WTC11 (cell line): ENCODE data around the gene SH3RF2. TPM values are rescaled to one million over a fixed set of nuclear protein-coding genes. Genes with fewer than 3 reads are reported as not detected.

Source experiments
- ATAC-seq: fragments of 200-7000 bp; cut with Tn5 transposase; 2 replicates; pipeline ENCODE4 v1.10.0; 2021; ENCODE audit warnings: mild to moderate bottlenecking, moderate library complexity
- CTCF ChIA-PET: fragments of 300-600 bp; sonication (Branson Sonifier 250); formaldehyde crosslinking; loops from one replicate; lab custom pipeline; 2021; ENCODE audit warnings: antibody characterized with exemption; lab: Charles Lee
- POLR2A ChIA-PET: fragments of 350-600 bp; sonication (Branson Sonifier 250); formaldehyde crosslinking; loops from one replicate; lab custom pipeline; 2021; ENCODE audit warnings: antibody characterized with exemption; lab: Charles Lee
- DNase-seq: peaks from one replicate; pipeline ENCODE4 v3.0.0; 2021; ENCODE audit warnings: low spot score
- H3K27ac Mint-ChIP-seq: 2 replicates; pipeline ENCODE4 v1.8.0; 2021; ENCODE audit warnings: mixed read lengths
- H3K27me3 Mint-ChIP-seq: 2 replicates; pipeline ENCODE4 v1.8.0; 2021; ENCODE audit warnings: low read depth, mild to moderate bottlenecking, moderate library complexity, mixed read lengths
- H3K36me3 Mint-ChIP-seq: 2 replicates; pipeline ENCODE4 v1.8.0; 2021; ENCODE audit warnings: mixed read lengths
- H3K4me1 Mint-ChIP-seq: 2 replicates; pipeline ENCODE4 v1.8.0; 2022; ENCODE audit warnings: mixed read lengths
- H3K4me3 Mint-ChIP-seq: 2 replicates; pipeline ENCODE4 v1.8.0; 2021; ENCODE audit warnings: mild to moderate bottlenecking, moderate library complexity, mixed read lengths
- H3K9me3 Mint-ChIP-seq: 2 replicates; pipeline ENCODE4 v1.8.0; 2021; ENCODE audit warnings: mixed read lengths
- AFF4 ChIP-seq: sonication (generic); formaldehyde crosslinking; IDR thresholded peaks from 2 replicates; pipeline ENCODE4 v1.8.1; 2023; ENCODE audit warnings: mild to moderate bottlenecking, missing genetic modification reagents, borderline replicate concordance
- ATF6 ChIP-seq: sonication (generic); formaldehyde crosslinking; IDR thresholded peaks from 2 replicates; pipeline ENCODE4 v1.8.1; 2023; ENCODE audit warnings: mild to moderate bottlenecking, missing genetic modification reagents
- CBFB ChIP-seq: sonication (generic); formaldehyde crosslinking; IDR thresholded peaks from 2 replicates; pipeline ENCODE4 v1.8.1; 2022; ENCODE audit warnings: mild to moderate bottlenecking, low read depth, missing genetic modification reagents
- CDX4 ChIP-seq: fragments of 250-450 bp; sonication (Bioruptor Pico); IDR thresholded peaks from 2 replicates; pipeline ENCODE4 v1.9.0; 2021; ENCODE audit warnings: moderate library complexity, mild to moderate bottlenecking, inconsistent platforms, borderline replicate concordance
- CREB1 ChIP-seq: sonication (generic); formaldehyde crosslinking; IDR thresholded peaks from 2 replicates; pipeline ENCODE4 v1.8.0; 2023; ENCODE audit warnings: mild to moderate bottlenecking, missing genetic modification reagents
- E2F4 ChIP-seq: sonication (generic); formaldehyde crosslinking; IDR thresholded peaks from 2 replicates; pipeline ENCODE4 v1.8.1; 2022; ENCODE audit warnings: low read depth, mild to moderate bottlenecking, moderate library complexity, missing genetic modification reagents, borderline replicate concordance
- E2F5 ChIP-seq: sonication (generic); formaldehyde crosslinking; IDR thresholded peaks from 2 replicates; pipeline ENCODE4 v1.8.1; 2022; ENCODE audit warnings: mild to moderate bottlenecking, moderate library complexity, missing genetic modification reagents
- ELF4 ChIP-seq: sonication (generic); formaldehyde crosslinking; IDR thresholded peaks from 2 replicates; pipeline ENCODE4 v1.8.1; 2022; ENCODE audit warnings: low read depth, mild to moderate bottlenecking, moderate library complexity, missing genetic modification reagents
- FOXP1 ChIP-seq: sonication (generic); formaldehyde crosslinking; IDR thresholded peaks from 2 replicates; pipeline ENCODE4 v1.8.0; 2022; ENCODE audit warnings: missing genetic modification reagents, mild to moderate bottlenecking, moderate library complexity, borderline replicate concordance
- HMGA2 ChIP-seq: fragments of 250-450 bp; sonication (Bioruptor Pico); IDR thresholded peaks from 2 replicates; pipeline ENCODE4 v1.4.0; 2021; ENCODE audit warnings: mild to moderate bottlenecking, moderate library complexity
- IRF1 ChIP-seq: sonication (generic); formaldehyde crosslinking; IDR thresholded peaks from 2 replicates; pipeline ENCODE4 v1.8.0; 2023; ENCODE audit warnings: missing genetic modification reagents
- MYBL2 ChIP-seq: sonication (generic); formaldehyde crosslinking; IDR thresholded peaks from 2 replicates; pipeline ENCODE4 v1.8.1; 2023; ENCODE audit warnings: mild to moderate bottlenecking, moderate library complexity, missing genetic modification reagents
- NFATC4 ChIP-seq: fragments of 250-450 bp; sonication (Bioruptor Pico); IDR thresholded peaks from 2 replicates; pipeline ENCODE4 v1.9.0; 2021; ENCODE audit warnings: mild to moderate bottlenecking
- NR2C2 ChIP-seq: sonication (generic); formaldehyde crosslinking; IDR thresholded peaks from 2 replicates; pipeline ENCODE4 v1.8.0; 2022; ENCODE audit warnings: mild to moderate bottlenecking, missing genetic modification reagents
- SOX15 ChIP-seq: fragments of 250-450 bp; sonication (Bioruptor Pico); IDR thresholded peaks from 2 replicates; pipeline ENCODE4 v1.9.0; 2021; ENCODE audit warnings: mild to moderate bottlenecking
- USF2 ChIP-seq: sonication (generic); formaldehyde crosslinking; IDR thresholded peaks from 2 replicates; pipeline ENCODE4 v1.8.1; 2023; ENCODE audit warnings: mild to moderate bottlenecking, missing genetic modification reagents, moderate library complexity
- ZNF121 ChIP-seq: sonication (generic); formaldehyde crosslinking; IDR thresholded peaks from 2 replicates; pipeline ENCODE4 v1.8.0; 2023; ENCODE audit warnings: missing genetic modification reagents
- ZNF281 ChIP-seq: sonication (generic); formaldehyde crosslinking; IDR thresholded peaks from 2 replicates; pipeline ENCODE4 v1.8.0; 2023; ENCODE audit warnings: mild to moderate bottlenecking, missing genetic modification reagents
- ZNF423 ChIP-seq: fragments of 250-450 bp; sonication (Bioruptor Pico); IDR thresholded peaks from 2 replicates; pipeline ENCODE4 v2.1.2; 2022; ENCODE audit warnings: mild to moderate bottlenecking, moderate library complexity
- total RNA-seq: library from RNA; stranded (reverse); gene quantifications from 3 replicates; pipeline ENCODE4 v1.2.3, GENCODE V29; 2021

The SH3RF2 gene
- total RNA-seq, 1 experiment from 2014 or later: 0.83 TPM

GRCh38 chr5:145922059-145922458, 14.3 kb upstream of the SH3RF2 start:
- POLR2A ChIA-PET: no interaction called here
- CTCF ChIA-PET: interaction anchor here (1.4 kb wide), 1 partner anchor 34 kb away, joined by 4 read pairs; no protein-coding TSS in a partner anchor

GRCh38 chr5:145923405-145923804, 13.0 kb upstream of the SH3RF2 start:
- Mint-ChIP-seq H3K4me3 (no peak overlapping the region), H3K27me3 (peaks cover 3% of the 10 kb centered on the region; the same call in 1 of the 2 replicates), H3K27ac (no peak overlapping the region), H3K9me3 (peaks cover 6% of the 10 kb centered on the region), H3K36me3 (no peaks in the 10 kb centered on the region), H3K4me1 (peaks cover 20% of the 10 kb centered on the region)
- ATAC-seq: no peak
- ChIA-PET CTCF (no interaction called here), POLR2A (no interaction called here)
- no peak for DNase-seq
- TF ChIP-seq ZNF281 (CRISPR knock-in tag) (no peak), ELF4 (CRISPR knock-in tag) (no peak), NFATC4 (CRISPR knock-in tag) (no peak), CDX4 (CRISPR knock-in tag) (no peak), E2F5 (CRISPR knock-in tag) (no peak), MYBL2 (no peak), SOX15 (no peak), AFF4 (CRISPR knock-in tag) (no peak), USF2 (CRISPR knock-in tag) (no peak), IRF1 (CRISPR knock-in tag) (no peak), ZNF423 (CRISPR knock-in tag) (no peak), ATF6 (CRISPR knock-in tag) (no peak)

More at GRCh38 chr5:145922059-145922458, 14.3 kb upstream of the SH3RF2 start:
- ATAC-seq (no peak), DNase-seq (no peak)
- Mint-ChIP-seq H3K4me3 (no peak overlapping the region), H3K27me3 (peaks cover 3% of the 10 kb centered on the region; the same call in 1 of the 2 replicates), H3K36me3 (no peaks in the 10 kb centered on the region), H3K27ac (no peak overlapping the region), H3K9me3 (peaks cover 6% of the 10 kb centered on the region), H3K4me1 (peaks cover 20% of the 10 kb centered on the region)
- TF ChIP-seq ELF4 (CRISPR knock-in tag): no peak
- TF ChIP-seq CBFB: no peak
- no peak for TF ChIP-seq ZNF121 (CRISPR knock-in tag)
- TF ChIP-seq NR2C2 (CRISPR knock-in tag): no peak
- no peak for TF ChIP-seq FOXP1 (CRISPR knock-in tag)
- TF ChIP-seq CREB1 (CRISPR knock-in tag): no peak
- TF ChIP-seq E2F4 (CRISPR knock-in tag): no peak
- TF ChIP-seq HMGA2 (CRISPR knock-in tag): no peak
